K562 (cell line): Measurements from ENCODE around the gene VPREB1. TPM values are rescaled to one million over a fixed set of nuclear protein-coding genes. Genes with fewer than 3 reads are reported as not detected.
A peak's percentile ranks its signal among the peaks of the same experiment; 100 is the strongest.
"Not testable (repeated sequence)": the region's sequence is repeated elsewhere in the genome, so short reads cannot be mapped to it uniquely, and the experiment has no call there.

ENCODE experiments used
- ATAC-seq: fragments of 200-7000 bp; cut with Tn5 transposase; 3 replicates; pipeline ENCODE4 v1.9.1; 2020; ENCODE audit warnings: moderate library complexity
- BruUV-seq: library from RNA; stranded (reverse); fragments of 400-500 nt; replicated peaks from 2 replicates; lab custom pipeline; 2021; lab: Mats Ljungman, UMichigan
- CTCF ChIA-PET: fragments of 300-600 bp; formaldehyde crosslinking; extraction: SDS; loops from one replicate; lab custom pipeline; 2021; ENCODE audit warnings: low intra/inter-chr PET ratio; lab: Yijun Ruan, JAX
- POLR2A ChIA-PET: fragments of 300-600, 350-650 bp; sonication (Branson Sonifier 250); formaldehyde crosslinking; extraction: SDS; loops from one replicate; lab custom pipeline; 2021; ENCODE audit warnings: antibody characterized with exemption, inconsistent platforms; lab: Yijun Ruan, JAX
- DNase-seq, 4 experiments: peaks; one replicate each; pipeline versions ENCODE4 v3.0.0 to v3.0.0-alpha.2; 2011 to 2018; ENCODE audit warnings: low spot score in 3 of 4, mixed read lengths in 3 of 4; ENCODE audit errors: extremely low read depth in 1 of 4
- FAIRE-seq: peaks from 2 replicates; lab custom pipeline; 2011; peaks lifted over from hg19 to GRCh38; lab: Jason Lieb, UNC
- H2AFZ ChIP-seq: 2 replicates; pipeline ENCODE4 v1.6.0; 2011; ENCODE audit warnings: low read depth, low read length, control low read depth, inconsistent platforms
- H3K27ac ChIP-seq: fragments of 200-600 bp; 3 replicates; pipeline ENCODE4 v1.8.0; 2011; ENCODE audit warnings: low read depth, mild to moderate bottlenecking, control low read depth, inconsistent platforms, low read length, moderate library complexity, mixed read lengths; ENCODE audit errors: extremely low read depth
- H3K27me3 ChIP-seq, 2 experiments: fragments of 300-600 bp in 1 of 2; 2 replicates in 1 of 2; 3 replicates in 1 of 2; pipeline versions ENCODE4 v1.6.0 to v1.8.0; 2011; ENCODE audit warnings: inconsistent platforms in 2 of 2, low read length in 2 of 2, mild to moderate bottlenecking in 1 of 2, mixed read lengths in 1 of 2, moderate library complexity in 1 of 2; ENCODE audit not compliant: control insufficient read depth in 2 of 2, insufficient read depth in 2 of 2
- H3K36me3 ChIP-seq: fragments of 300-600 bp; 3 replicates; pipeline ENCODE4 v1.8.0; 2011; ENCODE audit warnings: mild to moderate bottlenecking, low read length, inconsistent platforms; ENCODE audit not compliant: control insufficient read depth, insufficient read depth
- H3K4me1 ChIP-seq, 2 experiments: fragments of 200-600 bp in 1 of 2; replicated peaks in 1 of 2; 2 replicates in 1 of 2; 3 replicates in 1 of 2; pipeline versions ENCODE4 v1.5.1 to v1.8.0; 2011; ENCODE audit warnings: inconsistent platforms in 2 of 2, low read length in 2 of 2, mild to moderate bottlenecking in 1 of 2, mixed read lengths in 1 of 2, moderate library complexity in 1 of 2; ENCODE audit not compliant: control insufficient read depth in 2 of 2, insufficient read depth in 2 of 2
- H3K4me2 ChIP-seq: 2 replicates; pipeline ENCODE4 v1.6.1; 2011; ENCODE audit warnings: low read length, control low read depth, inconsistent platforms, mixed read lengths; ENCODE audit not compliant: insufficient read depth
- H3K4me3 ChIP-seq: fragments of 200-600 bp; sonication (generic), shearing (Covaris generic); 2 replicates; pipeline ENCODE4 v1.5.1; 2016; ENCODE audit warnings: control low read depth, inconsistent platforms
- H3K79me2 ChIP-seq: fragments of 200-600 bp; 3 replicates; pipeline ENCODE4 v1.8.0; 2011; ENCODE audit warnings: low read length, inconsistent platforms; ENCODE audit not compliant: control insufficient read depth, insufficient read depth
- H3K9ac ChIP-seq, 2 experiments: 2 replicates each; pipeline versions ENCODE4 v1.6.0 to v1.6.1; 2011; ENCODE audit warnings: low read depth in 2 of 2, low read length in 2 of 2, control low read depth in 1 of 2, inconsistent platforms in 1 of 2, mild to moderate bottlenecking in 1 of 2, mixed read lengths in 1 of 2; ENCODE audit not compliant: insufficient read depth in 1 of 2
- H3K9me1 ChIP-seq: one replicate; pipeline ENCODE4 v1.6.0; 2011; ENCODE audit warnings: inconsistent platforms, mild to moderate bottlenecking, low read length, moderate library complexity; ENCODE audit not compliant: control insufficient read depth, insufficient read depth
- H3K9me3 ChIP-seq: replicated peaks from 2 replicates; pipeline ENCODE4 v1.5.1; 2011; ENCODE audit warnings: low read depth, low read length, inconsistent platforms; ENCODE audit not compliant: control insufficient read depth, insufficient read depth
- H4K20me1 ChIP-seq: replicated peaks from 2 replicates; pipeline ENCODE4 v1.6.1; 2011; ENCODE audit warnings: low read length, inconsistent platforms, mixed read lengths; ENCODE audit not compliant: control insufficient read depth, insufficient read depth
- WGBS: fragments of 100-300 bp; shearing (Covaris generic); methylation state at CpG from one replicate; pipeline ENCODE4 v1.1.6; 2016; ENCODE audit warnings: low coverage, mixed read lengths; ENCODE audit not compliant: insufficient coverage; ENCODE audit errors: missing lambda C conversion rate; 5-methylcytosine and 5-hydroxymethylcytosine counted together
- in situ Hi-C: fragments of 300-500 bp; cut with MboI; formaldehyde crosslinking; loops from 4 replicates; pipeline ENCODE4 v1.15.0; 2018; ENCODE audit warnings: inconsistent platforms, mixed read lengths
- intact Hi-C: fragments of 100-400 bp; cut with micrococcal nuclease; formaldehyde crosslinking; loops from 2 replicates; pipeline ENCODE4 v1.14.2; 2022
- polyA plus RNA-seq, 8 experiments: library from polyadenylated mRNA; depleted of rRNA in 4 of 8; stranded (reverse) in 5 of 8; unstranded in 3 of 8; fragments of >200 nt; fragmentation: Nextera tagmentation in 2 of 8; fragmentation: Illumina TruSeq in 1 of 8; extraction: Ambion mirVana in 2 of 8; extraction: Trizol in 1 of 8; gene quantifications; 2 replicates each; pipeline versions ENCODE4 v1.2.1 to v1.2.3, GENCODE V29; 2011 to 2014; ENCODE audit warnings: inconsistent platforms in 1 of 8, missing spikeins in 1 of 8
- total RNA-seq, 7 experiments: library from RNA; depleted of rRNA in 6 of 7; stranded (reverse); fragments of >200 nt in 6 of 7; fragmentation: Illumina TruSeq in 2 of 7; extraction: Trizol in 2 of 7; gene quantifications; 2 replicates each; pipeline versions ENCODE4 v1.2.1 to v1.2.3, GENCODE V29; 2011 to 2021; ENCODE audit warnings: low replicate concordance in 1 of 7
- TF ChIP-seq, protein P1 (sequence below): fragments of 250-450 bp; sonication (Bioruptor Pico); IDR thresholded peaks from 2 replicates; pipeline ENCODE4 v1.4.0; 2020; ENCODE audit warnings: borderline replicate concordance

VPREB1 gene
- total and polyA plus RNA-seq, 9 of the 15 experiments (the other 6 are each of a cell fraction or from before 2014, with no cell fraction given) = not detected

DNA sequence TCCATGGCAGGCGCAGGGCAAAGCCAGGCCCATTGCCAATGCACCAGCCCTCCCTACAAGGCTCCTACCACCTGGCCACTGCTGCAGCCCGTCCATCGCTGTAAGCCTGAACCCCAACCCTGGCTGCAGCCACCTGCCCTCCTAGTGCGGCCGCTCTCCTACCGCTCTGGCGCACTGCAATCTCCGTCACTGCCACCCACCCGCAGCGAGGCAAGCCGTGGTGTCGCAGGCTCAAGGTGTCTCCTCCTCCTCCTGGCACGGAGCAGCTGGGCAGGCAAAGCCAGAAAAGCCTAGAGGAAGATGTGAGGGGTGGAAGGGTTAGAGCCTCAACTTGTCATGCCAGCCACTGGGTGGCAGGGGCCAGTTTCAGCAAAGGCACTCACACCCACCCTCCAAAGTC lies 50.1 kb downstream of the VPREB1 start:
- BruUV-seq, H3K27me3 ChIP-seq, H3K9ac ChIP-seq, ATAC-seq, H3K9me3 ChIP-seq, H3K36me3 ChIP-seq, intact Hi-C loops, H3K4me3 ChIP-seq, H3K27ac ChIP-seq, H3K4me2 ChIP-seq, CTCF ChIA-PET, H2AFZ ChIP-seq, POLR2A ChIA-PET, H4K20me1 ChIP-seq, in situ Hi-C loops, FAIRE-seq, H3K9me1 ChIP-seq: not testable (repeated sequence)
- H3K79me2 ChIP-seq = peaks cover 19% of the 10 kb centered on the region
- DNase-seq = peak in 1 of 4 experiments; percentile 0
- H3K4me1 ChIP-seq = peaks cover 0 to 25% of the 10 kb centered on the region in 2 experiments; a peak in 4 of 5 replicates
- TF ChIP-seq, protein P1, sequence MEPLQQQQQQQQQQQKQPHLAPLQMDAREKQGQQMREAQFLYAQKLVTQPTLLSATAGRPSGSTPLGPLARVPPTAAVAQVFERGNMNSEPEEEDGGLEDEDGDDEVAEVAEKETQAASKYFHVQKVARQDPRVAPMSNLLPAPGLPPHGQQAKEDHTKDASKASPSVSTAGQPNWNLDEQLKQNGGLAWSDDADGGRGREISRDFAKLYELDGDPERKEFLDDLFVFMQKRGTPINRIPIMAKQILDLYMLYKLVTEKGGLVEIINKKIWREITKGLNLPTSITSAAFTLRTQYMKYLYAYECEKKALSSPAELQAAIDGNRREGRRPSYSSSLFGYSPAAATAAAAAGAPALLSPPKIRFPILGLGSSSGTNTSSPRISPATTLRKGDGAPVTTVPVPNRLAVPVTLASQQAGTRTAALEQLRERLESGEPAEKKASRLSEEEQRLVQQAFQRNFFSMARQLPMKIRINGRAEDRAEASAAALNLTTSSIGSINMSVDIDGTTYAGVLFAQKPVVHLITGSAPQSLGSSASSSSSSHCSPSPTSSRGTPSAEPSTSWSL (CRISPR knock-in tag) = 0 out of 2 replicates have a peak, but pooled peaks have one; percentile 17
- WGBS = 92% methylated on average over 12 of the region's 13 CpGs
